AG04450 (cell line): ENCODE measurements around the gene CEP250. TPM values are rescaled to one million over a fixed set of nuclear protein-coding genes. Genes with fewer than 3 reads are reported as not detected.

ENCODE experiments used
- CTCF ChIA-PET: fragments of 300-600, 350-600 bp; formaldehyde crosslinking; extraction: SDS; loops from one replicate; lab custom pipeline; 2022; ENCODE audit warnings: antibody characterized with exemption, inconsistent platforms; lab: Charles Lee
- POLR2A ChIA-PET: fragments of 350-600 bp; formaldehyde crosslinking; extraction: SDS; loops from one replicate; lab custom pipeline; 2021; ENCODE audit warnings: antibody characterized with exemption, inconsistent platforms; lab: Yijun Ruan, JAX
- DNase-seq: peaks from one replicate; pipeline ENCODE4 v3.0.0-alpha.2; 2011; ENCODE audit warnings: low read depth, low spot score
- H3K27ac ChIP-seq: one replicate; pipeline ENCODE4 v1.5.1; 2012; ENCODE audit warnings: low read depth, low read length, control low read depth
- H3K27me3 ChIP-seq: one replicate; pipeline ENCODE4 v1.6.0; 2012; ENCODE audit warnings: low read length; ENCODE audit not compliant: control insufficient read depth, insufficient read depth
- H3K4me3 ChIP-seq: 2 replicates; pipeline ENCODE4 v1.5.1; 2011; ENCODE audit warnings: mild to moderate bottlenecking, low read depth, low read length, control low read depth
- H3K9me3 ChIP-seq: 2 replicates; pipeline ENCODE4 v1.5.1; 2012; ENCODE audit warnings: low read length; ENCODE audit not compliant: control insufficient read depth, insufficient read depth
- polyA plus RNA-seq: library from polyadenylated mRNA; depleted of rRNA; stranded (reverse); fragments of >200 nt; gene quantifications from 2 replicates; pipeline ENCODE4 v1.2.3, GENCODE V29; 2011
- TF ChIP-seq, protein P1 (sequence below): IDR thresholded peaks from 2 replicates; pipeline ENCODE4 v1.5.1; 2011; ENCODE audit warnings: low read depth, low read length, control low read depth, inconsistent platforms

Gene CEP250
- polyA plus RNA-seq, 1 experiment: 16.8 TPM

DNA sequence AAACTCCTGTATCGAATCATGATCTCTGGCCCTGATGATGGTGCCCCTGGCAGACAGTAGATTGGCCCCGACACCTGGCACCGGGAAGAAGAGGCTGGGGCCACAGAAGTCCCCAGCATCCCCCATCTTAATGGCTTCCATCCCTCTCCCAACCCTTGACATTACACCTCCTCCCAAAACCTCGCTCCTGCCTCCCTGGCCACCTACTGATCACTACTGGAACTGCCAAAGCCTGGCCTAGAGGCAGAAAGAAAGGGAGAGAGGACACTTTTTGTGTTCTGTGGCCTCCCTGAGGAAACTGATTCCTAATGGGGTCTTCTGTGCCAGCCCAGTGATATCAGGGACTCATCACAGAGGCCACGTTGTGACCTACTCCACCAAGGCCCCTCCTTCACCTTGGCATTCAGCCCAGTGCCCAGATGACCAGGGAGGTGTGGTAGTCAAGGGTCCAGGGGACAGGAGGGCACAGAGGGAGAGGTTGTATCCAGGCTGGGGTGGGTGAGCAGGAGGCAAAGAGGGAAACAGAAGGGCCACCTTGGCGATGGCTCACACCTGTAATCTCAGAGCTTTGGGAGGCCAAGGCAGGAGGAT lies 68.0 kb downstream of the CEP250 start:
- DNase-seq: no peak
- TF ChIP-seq, protein P1, sequence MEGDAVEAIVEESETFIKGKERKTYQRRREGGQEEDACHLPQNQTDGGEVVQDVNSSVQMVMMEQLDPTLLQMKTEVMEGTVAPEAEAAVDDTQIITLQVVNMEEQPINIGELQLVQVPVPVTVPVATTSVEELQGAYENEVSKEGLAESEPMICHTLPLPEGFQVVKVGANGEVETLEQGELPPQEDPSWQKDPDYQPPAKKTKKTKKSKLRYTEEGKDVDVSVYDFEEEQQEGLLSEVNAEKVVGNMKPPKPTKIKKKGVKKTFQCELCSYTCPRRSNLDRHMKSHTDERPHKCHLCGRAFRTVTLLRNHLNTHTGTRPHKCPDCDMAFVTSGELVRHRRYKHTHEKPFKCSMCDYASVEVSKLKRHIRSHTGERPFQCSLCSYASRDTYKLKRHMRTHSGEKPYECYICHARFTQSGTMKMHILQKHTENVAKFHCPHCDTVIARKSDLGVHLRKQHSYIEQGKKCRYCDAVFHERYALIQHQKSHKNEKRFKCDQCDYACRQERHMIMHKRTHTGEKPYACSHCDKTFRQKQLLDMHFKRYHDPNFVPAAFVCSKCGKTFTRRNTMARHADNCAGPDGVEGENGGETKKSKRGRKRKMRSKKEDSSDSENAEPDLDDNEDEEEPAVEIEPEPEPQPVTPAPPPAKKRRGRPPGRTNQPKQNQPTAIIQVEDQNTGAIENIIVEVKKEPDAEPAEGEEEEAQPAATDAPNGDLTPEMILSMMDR: peak; percentile 61
- Histone ChIP-seq H3K4me3 (no peak overlapping the region), H3K9me3 (no peaks in the 10 kb centered on the region), H3K27ac (no peak overlapping the region), H3K27me3 (no peaks in the 10 kb centered on the region)
- CTCF ChIA-PET: no interaction called here
- POLR2A ChIA-PET: no interaction called here

DNA sequence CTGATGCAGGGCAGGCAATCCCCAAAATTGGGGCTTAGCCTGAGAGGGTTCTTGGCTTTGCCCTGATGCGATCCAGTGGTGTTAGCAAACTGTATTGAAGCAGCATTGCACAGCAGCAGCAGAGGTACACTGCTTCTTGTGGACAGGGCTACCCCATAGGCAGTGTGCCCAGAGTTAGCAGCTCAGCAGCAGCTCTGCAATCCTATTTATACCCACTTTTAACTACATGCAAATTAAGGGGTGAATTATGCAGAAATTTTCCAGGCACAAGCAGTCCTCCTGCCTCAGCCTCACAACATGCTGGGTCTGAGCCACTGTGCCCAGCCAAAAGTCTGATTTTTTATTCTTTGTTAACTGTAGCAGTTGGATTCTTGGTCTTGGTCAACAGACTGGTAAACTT lies 70.2 kb downstream of the CEP250 start:
- POLR2A ChIA-PET: no interaction called here
- Histone ChIP-seq H3K27me3 (no peaks in the 10 kb centered on the region), H3K4me3 (no peak overlapping the region), H3K9me3 (no peaks in the 10 kb centered on the region), H3K27ac (no peak overlapping the region)
- no peak for DNase-seq
- TF ChIP-seq, protein P1: no peak
- CTCF ChIA-PET: no interaction called here

DNA sequence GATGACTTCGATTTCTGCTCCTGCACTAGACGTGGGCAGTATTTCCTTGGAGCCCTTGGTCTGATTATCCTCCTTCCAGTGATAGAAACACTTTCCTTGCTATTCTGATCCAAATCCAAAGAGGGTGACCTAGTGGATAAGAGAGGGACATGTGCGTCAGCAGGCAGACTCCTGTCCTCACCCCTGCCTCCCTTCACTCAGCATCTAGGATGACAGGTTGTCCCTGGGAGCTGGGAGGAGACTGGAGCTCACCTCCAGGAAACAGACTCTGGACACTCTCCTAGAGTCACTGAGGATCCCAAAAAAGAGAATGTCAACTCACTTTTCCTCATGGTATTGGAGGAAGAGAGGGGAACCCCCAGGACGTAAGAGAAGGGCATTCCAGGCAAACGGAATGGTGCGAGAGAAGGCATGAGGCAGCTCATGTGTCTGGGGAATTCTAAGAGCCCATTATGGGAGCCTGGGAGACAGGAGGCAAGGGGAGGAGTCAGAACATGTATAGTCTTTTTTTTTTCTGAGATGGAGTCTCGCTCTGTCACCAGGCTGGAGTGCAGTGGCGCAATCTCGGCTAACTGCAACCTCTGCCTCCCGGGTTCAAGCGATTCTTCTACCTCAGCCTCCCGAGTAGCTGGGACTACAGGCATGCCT lies 71.8 kb downstream of the CEP250 start:
- H3K4me3 ChIP-seq: no peak overlapping the region
- no peak overlapping the region for H3K27ac ChIP-seq
- CTCF ChIA-PET: interaction anchor here (0.6 kb wide), 1 partner anchor 11 kb away, joined by 3 read pairs; no protein-coding TSS in a partner anchor
- POLR2A ChIA-PET: interaction anchor here (0.6 kb wide), 2 partner anchors 94 to 192 kb away, joined by 3 to 7 read pairs; no protein-coding TSS in a partner anchor
- H3K27me3 ChIP-seq: no peaks in the 10 kb centered on the region
- DNase-seq: no peak
- no peaks in the 10 kb centered on the region for H3K9me3 ChIP-seq
- TF ChIP-seq, protein P1: no peak

DNA sequence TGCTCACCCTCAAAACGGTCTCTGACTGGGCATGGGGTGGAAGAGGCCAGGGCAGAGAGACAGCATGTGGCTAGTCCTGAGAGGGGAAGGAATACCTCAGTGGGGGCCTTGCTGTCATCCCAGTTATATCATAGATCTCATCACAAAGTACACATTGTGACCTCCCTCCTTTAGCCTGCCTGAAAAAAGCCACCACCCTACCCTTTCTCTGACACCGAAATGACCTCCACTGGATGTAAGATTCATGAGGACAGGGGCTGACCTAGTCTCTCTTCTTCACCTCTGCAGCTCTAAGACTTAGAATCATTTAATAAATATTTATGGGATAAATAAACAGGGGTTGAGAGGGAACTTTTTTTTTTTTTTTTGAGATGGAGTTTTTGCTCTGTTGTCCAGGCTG lies 74.2 kb downstream of the CEP250 start, which contains the start of gene C20orf173:
Gene C20orf173, minus strand, starts transcription at position 101 of the 400 bp plus-strand sequence. CDS start 279 bp downstream, outside the sequence.
- Histone ChIP-seq H3K9me3 (no peaks in the 10 kb centered on the region), H3K27me3 (no peaks in the 10 kb centered on the region), H3K4me3 (no peak within 1 kb of the TSS), H3K27ac (no peak within 1 kb of the TSS)
- DNase-seq: no peak
- TF ChIP-seq, protein P1: no peak
- CTCF ChIA-PET: no interaction called here
- POLR2A ChIA-PET: no interaction called here

DNA sequence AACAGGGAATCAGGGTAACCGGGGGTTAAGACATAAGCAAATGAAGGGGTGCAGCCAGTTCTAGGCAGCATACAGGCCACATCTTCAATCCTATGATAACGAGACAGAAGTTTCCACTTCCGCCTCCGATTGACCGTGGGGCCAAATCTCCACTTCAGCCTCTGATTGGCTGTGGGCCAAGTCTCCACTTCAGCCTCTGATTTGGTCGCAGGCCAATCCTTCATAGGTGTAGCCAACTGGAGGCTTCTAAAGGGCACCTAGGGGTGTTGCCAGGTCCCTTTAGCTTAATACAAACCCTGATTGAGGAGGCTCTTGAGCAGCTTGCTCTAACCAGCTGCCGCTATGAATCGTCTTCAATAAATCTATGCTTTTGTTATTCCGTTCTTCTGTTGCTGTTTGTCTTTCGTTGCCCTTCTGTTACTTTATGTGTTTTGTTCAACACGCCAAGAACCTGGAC lies 84.4 kb downstream of the CEP250 start:
- TF ChIP-seq, protein P1: no peak
- DNase-seq: no peak
- Histone ChIP-seq H3K27me3 (no peaks in the 10 kb centered on the region), H3K9me3 (no peaks in the 10 kb centered on the region; the same call in 1 of the 2 replicates), H3K4me3 (no peak overlapping the region), H3K27ac (no peak overlapping the region)
- CTCF ChIA-PET: no interaction called here
- POLR2A ChIA-PET: no interaction called here
